Right atrium auricular region (tissue), 2 donors: ENCODE measurements around the gene AMZ1. TPM values are rescaled to one million over a fixed set of nuclear protein-coding genes. Genes with fewer than 3 reads are reported as not detected.
"Not testable (repeated sequence)": the region's sequence is repeated elsewhere in the genome, so short reads cannot be mapped to it uniquely, and the experiment has no call there.

Experiments
- DNase-seq: peaks from one replicate; pipeline ENCODE4 v3.0.0-alpha.2; 2019; ENCODE audit warnings: low spot score
- H3K27ac ChIP-seq, 2 donors: fragments of 200-600 bp; sonication (generic); 1 replicate in 1 of 2; 2 replicates in 1 of 2; pipeline ENCODE4 v1.5.1; 2016 to 2019
- H3K27me3 ChIP-seq, 2 donors: fragments of 200-600 bp; sonication (generic); one replicate each; pipeline versions ENCODE4 v1.5.1 to v1.6.0; 2017 to 2019
- H3K36me3 ChIP-seq: fragments of 200-600 bp; sonication (generic); one replicate; pipeline ENCODE4 v1.5.1; 2016
- H3K4me1 ChIP-seq, 2 donors: fragments of 200-600 bp; sonication (generic); one replicate each; pipeline versions ENCODE4 v1.5.1 to v1.6.0; 2017 to 2019
- H3K4me3 ChIP-seq, 2 donors: fragments of 200-600 bp; sonication (generic); 1 replicate in 1 of 2; 2 replicates in 1 of 2; pipeline ENCODE4 v1.5.1; 2017 to 2019; ENCODE audit warnings: mild to moderate bottlenecking in 1 of 2, moderate library complexity in 1 of 2
- H3K9me3 ChIP-seq, 2 donors: fragments of 200-600 bp; sonication (generic); one replicate each; pipeline ENCODE4 v1.5.1; 2019
- CTCF ChIP-seq, 2 donors: fragments of 200-600 bp; sonication (generic); IDR thresholded peaks; one replicate each; pipeline ENCODE4 v1.5.1; 2019; ENCODE audit warnings: antibody characterized with exemption in 2 of 2
- total RNA-seq, 2 donors: library from RNA; depleted of rRNA; stranded (reverse); fragments of >200 nt; gene quantifications; one replicate each; pipeline ENCODE4 v1.1.0, GENCODE V29; 2016

AMZ1 gene
- total RNA-seq, 2 donors from 2014 or later, result 0.07 TPM; not detected in 1

GRCh38 chr7:2734084-2734686, 46.2 kb downstream of the AMZ1 start:
- H3K27me3 ChIP-seq, result no peaks in the 10 kb centered on the region
- no peak for TF ChIP-seq CTCF (IDR thresholded peaks at IDR 0.05)
- H3K4me1 ChIP-seq, result peaks cover 0 to 73% of the 10 kb centered on the region in 2 donors
- no peaks in the 10 kb centered on the region for H3K9me3 ChIP-seq
- H3K4me3 ChIP-seq, result no peak overlapping the region
- peak; percentile 53 for DNase-seq
- peaks cover 17% of the 10 kb centered on the region for H3K36me3 ChIP-seq
- peak overlapping the region; percentile 74 to 82 for H3K27ac ChIP-seq

DNA sequence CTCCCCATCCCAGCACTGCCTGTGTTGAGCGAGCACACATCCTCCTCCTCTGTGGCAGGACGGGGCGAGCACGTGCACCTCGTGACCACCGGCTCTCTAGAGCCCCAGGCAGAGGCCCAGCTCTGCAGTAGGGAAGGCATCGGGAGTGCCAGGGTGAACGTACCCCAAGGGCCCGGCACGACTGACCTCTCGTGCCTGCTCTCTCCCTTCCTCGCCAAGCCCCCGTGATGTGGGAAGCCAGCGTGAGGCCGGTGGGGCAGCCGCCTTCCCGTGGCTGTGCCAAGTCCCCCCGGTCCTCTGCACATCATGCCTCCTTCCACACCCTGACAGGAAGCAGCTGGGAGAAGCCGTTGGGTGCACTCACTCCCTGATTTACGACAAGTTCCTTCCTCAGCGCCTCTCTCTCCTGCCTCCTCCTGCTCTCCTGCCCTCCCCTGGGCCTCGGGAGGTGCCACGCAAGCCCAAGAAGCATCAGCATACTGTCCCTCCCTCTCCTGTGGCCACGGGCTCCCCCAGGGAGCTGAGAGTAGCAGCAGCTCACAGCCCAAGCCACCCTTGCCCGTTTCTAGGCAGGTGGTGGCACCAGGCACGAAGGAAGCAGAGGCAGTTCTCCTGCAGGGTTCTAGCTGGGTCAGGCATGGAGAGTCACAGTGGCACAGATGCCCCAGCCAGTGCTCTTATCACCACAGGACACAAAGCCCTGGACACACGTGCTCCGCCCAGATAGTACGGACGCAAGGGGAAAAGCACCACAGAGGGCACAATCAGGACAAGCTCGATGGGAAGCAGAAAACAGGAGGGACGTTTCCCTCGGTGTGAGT, 47.0 kb downstream of the AMZ1 start:
- DNase-seq, result peak; percentile 60
- Histone ChIP-seq H3K4me3 (no peak overlapping the region), H3K27ac (peak overlapping the region; percentile 74 to 82), H3K9me3 (no peaks in the 10 kb centered on the region), H3K4me1 (peaks cover 0 to 65% of the 10 kb centered on the region in 2 donors), H3K27me3 (no peaks in the 10 kb centered on the region), H3K36me3 (peaks cover 17% of the 10 kb centered on the region)
- no peak for TF ChIP-seq CTCF (IDR thresholded peaks at IDR 0.05)

DNA sequence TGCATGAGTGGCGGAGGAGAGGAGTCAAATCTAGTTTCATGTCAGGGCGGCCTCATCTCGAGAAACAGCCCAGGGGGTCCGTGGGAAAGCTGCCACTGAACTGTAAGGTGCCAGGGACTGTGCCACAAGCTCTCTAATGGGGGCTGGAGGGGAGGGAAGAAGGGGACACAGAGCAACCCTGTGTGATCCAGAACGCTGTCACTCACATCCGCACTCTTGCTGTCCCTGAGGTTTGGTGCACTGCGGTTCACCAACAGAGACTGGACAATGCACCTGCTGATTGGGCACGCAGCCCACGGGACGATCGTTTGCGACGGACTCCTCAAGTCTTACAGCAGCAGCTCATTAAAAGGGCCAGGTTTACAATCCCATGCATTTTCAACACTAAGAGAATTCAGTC, 47.7 kb downstream of the AMZ1 start:
- no peak for TF ChIP-seq CTCF (IDR thresholded peaks at IDR 0.05)
- peak; percentile 56 for DNase-seq
- Histone ChIP-seq H3K36me3 (peaks cover 10% of the 10 kb centered on the region), H3K27me3 (no peaks in the 10 kb centered on the region), H3K4me3 (no peak overlapping the region), H3K27ac (peak overlapping the region; percentile 74 to 82), H3K9me3 (no peaks in the 10 kb centered on the region), H3K4me1 (peaks cover 0 to 64% of the 10 kb centered on the region in 2 donors)

DNA sequence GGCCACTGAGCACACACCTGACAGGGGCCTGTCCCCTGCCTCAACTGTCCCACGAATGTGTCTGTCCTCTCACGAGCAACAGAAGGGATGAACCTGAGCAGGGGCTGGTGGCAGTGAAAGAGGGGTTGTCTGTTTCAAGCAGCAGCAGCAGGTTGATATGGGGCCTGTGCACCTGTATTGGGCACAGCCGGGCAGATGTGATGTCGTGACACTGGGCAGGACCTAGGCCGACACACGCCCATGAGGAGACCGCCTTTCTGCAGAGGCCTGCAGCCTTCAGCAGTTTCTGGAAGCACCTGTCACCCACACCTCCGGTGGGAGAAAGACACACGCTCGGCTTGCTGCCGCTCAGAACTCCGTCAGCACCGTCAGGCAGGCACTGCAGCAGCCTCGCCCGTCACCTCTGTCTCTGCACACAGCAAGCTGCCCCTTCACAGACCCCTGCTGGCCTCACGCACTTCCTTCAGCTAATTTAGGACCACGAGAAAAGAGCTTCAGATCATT, 48.5 kb downstream of the AMZ1 start:
- no peak for TF ChIP-seq CTCF (IDR thresholded peaks at IDR 0.05)
- Histone ChIP-seq H3K4me1 (peaks cover 0 to 64% of the 10 kb centered on the region in 2 donors), H3K36me3 (peaks cover 2% of the 10 kb centered on the region), H3K27ac (peak overlapping the region in 1 of 2 donors; percentile 82), H3K4me3 (no peak overlapping the region), H3K27me3 (no peaks in the 10 kb centered on the region), H3K9me3 (no peaks in the 10 kb centered on the region)
- DNase-seq, result peak; percentile 57

GRCh38 chr7:2737005-2737743, 49.2 kb downstream of the AMZ1 start:
- not testable (repeated sequence) for H3K9me3 ChIP-seq, H3K36me3 ChIP-seq, H3K27me3 ChIP-seq, H3K4me3 ChIP-seq
- peak; percentile 56 for DNase-seq
- peaks cover 0 to 67% of the 10 kb centered on the region in 2 donors for H3K4me1 ChIP-seq
- H3K27ac ChIP-seq, result peak overlapping the region in 1 of 2 donors; percentile 82
